ENCODE results near the gene ARHGAP21.

ARHGAP21 gene

DNA sequence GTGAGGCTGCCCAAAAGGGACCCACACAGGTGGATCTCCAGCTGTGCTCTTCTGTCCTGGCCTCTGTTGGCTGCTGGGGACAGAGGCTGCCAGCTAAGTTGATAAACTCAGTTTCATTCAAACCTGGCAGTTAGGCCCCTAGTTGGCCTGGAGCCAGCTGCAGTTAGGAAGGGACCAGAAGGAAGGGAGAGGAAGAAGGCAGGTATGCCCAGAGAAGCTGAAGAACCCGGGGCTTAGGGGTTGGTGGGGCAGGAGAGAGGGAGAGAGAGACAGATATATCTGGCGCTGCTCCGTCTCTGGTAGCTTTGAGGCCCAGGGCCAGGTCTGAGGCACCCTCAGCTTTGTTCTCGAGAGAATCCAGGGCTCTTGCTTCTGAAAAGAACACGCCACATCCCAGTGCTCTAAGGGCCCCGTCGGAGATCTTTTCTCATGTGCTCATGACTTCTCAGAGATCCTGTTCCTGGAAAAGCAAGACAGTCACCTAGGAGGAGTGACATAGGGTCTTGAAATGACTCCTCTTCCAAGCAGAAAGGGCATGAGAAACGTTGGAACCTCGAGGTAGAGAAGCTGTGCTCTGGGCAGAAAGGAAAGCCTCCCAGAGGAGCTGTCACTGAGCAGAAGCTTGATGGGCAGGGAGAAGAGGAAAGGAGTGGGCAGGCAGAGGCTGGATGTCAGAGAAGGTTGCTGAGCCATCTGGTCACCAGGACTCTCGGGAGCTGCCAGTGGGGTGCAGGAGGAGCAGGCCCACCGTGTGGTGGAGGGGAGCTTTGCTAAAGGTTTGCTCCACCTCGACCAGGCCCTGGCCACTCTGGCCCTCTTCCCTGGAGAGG lies 153.6 kb downstream of the ARHGAP21 start:
- DNase-seq = no peak

DNA sequence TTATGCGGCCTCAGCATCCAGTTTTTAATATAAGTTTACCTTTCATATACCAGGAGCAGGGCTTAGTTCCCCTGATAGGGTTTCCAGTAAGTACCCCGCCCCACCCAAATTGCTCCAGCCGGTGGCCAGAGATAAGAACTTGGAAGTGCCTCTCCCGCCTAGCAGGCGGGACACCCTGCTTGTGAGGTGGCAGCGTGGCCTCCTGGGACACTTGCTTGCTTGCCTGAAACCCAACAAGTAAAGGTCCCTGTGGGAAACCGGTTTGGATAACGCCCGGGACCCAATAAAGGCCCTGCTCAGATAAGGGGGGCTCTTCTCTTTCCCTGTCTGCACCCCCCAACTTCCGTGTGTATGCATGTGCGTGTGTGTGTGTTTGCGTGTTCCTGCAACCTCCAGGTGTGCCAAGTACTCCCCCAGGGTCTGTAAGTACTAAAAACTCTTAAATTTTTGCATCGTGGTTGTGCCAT lies 154.3 kb downstream of the ARHGAP21 start:
- no peak for DNase-seq

DNA sequence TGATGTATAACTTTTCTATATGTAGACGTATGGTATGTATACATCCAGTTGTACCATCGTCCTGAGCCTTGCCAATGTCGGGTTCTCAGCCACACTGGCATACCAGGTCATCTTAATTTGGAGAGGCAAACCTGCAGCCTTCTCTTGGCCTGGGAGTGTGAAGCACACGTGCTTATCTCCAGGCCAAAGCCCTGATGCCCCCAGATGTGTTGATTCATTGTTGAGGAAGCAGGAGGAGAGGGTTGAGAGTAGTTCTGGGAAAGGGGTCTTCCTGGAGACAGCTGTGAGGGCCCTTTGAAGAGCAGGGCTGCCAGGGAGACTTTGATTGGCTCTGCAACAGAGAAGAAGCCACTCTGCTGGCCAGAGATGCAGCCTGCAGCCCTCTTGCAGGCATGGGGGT lies 155.6 kb downstream of the ARHGAP21 start:
- no peak for DNase-seq

DNA sequence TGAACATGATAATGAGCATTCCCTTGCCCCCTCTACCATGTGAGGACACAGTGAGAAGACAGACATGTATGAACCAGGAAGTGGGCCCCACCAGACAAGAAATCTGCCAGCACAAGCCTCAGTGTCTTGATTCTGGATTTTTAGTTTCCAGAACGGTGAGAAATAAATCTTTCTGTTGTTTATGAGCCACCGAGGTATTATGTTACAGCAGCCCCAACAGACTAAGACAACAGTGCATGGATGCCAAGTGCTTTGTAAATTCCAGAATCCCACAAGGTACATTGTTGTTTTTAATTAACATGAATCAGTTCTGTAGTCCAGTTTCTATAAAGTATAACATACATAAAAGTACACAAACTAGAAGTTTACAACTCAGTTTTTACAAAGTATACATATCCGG lies 162.2 kb downstream of the ARHGAP21 start:
- no peak for DNase-seq

DNA sequence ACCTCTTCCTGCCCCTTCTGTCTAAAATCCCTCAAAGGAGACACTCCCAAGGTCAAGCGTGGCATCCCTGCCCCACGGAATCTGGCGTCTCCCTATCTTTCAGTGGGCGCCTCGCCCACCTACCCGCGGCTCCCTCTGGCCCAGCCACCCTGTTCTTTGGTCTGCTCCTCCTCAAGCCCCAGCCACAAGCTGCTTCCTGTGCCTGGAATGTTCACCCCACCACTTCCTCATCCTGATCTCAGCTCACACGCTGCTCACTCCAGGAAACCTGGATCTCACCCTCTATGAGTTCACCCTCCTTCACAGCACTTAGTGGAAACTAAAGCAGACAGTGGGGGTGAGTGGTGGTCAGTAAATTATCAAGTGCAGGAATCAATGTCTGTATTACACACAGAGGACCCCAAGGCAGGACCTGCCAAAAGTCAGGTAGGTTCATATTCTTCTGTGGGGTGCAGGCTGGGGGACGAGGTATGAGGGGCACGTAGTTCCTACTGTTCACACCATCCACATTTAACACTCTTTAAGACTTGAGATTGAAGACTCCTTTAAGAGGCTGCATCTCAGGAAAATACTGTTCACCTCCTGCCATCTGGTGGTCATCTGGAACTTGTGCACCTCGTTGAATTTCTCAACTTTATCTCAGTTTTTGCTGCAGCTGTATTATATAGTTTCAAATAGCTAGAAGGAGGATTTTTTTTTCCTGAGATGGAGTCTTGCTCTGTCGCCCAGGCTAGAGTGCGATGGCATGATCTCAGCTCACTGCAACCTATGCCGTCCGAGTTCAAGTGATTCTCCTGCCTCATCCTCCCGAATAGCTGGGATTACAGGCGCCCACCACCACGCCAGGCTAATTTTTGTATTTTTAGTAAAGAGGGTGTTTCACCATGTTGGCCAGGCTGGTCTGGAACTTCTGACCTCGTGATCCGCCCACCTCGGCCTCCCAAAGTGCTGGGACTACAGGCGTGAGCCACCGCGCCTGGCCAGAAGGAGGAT lies 166.6 kb downstream of the ARHGAP21 start:
- peak; percentile 55 for DNase-seq

DNA sequence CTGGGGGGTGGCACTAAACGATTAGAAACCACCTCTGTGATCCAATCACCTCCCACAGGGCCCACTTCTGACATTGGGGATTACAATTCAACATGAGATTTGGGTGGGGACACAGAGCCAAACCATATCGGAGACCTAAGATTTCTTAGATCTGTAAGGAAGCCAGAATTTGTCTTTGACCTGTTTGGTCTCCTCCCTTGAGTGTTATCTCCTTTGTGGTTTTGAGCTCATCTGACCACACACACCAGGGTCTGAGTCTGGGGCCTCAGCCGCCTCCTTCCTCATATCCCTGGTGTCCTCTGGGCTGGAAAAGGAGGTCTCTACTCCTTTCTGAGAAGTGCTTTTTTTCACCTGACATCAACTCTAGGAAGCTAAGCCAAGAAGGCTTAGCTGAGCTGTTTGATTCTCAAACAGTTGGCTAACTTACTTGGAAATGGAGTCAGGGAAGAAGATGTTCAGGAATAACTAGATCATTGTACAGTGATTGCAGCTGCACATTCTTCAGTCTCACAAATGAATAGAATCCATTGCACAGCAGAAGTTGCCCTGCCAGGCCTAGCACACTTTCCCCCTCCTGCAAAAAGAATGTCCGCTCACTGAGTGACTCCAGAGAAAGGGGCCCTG lies 167.4 kb downstream of the ARHGAP21 start:
- DNase-seq = no peak

DNA sequence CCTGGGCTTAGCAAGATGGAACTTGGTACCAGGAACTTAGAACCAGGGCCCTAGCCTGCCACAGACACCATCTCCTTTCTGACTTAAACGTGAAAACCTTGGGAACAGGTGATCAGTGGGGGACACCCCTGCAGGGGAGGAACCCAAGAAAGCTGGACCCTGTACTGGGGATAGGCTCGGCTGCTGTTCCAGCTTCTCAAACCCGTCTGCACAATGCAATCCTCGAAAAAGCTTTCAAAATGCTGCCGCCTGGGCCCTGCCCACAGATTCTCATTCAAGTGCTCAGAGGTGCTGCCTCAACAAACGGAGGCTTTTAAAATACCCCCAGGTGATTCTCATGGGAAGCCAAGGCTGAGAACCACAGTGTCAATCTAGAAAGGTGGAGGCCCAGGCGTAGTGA lies 169.7 kb downstream of the ARHGAP21 start:
- no peak for DNase-seq

DNA sequence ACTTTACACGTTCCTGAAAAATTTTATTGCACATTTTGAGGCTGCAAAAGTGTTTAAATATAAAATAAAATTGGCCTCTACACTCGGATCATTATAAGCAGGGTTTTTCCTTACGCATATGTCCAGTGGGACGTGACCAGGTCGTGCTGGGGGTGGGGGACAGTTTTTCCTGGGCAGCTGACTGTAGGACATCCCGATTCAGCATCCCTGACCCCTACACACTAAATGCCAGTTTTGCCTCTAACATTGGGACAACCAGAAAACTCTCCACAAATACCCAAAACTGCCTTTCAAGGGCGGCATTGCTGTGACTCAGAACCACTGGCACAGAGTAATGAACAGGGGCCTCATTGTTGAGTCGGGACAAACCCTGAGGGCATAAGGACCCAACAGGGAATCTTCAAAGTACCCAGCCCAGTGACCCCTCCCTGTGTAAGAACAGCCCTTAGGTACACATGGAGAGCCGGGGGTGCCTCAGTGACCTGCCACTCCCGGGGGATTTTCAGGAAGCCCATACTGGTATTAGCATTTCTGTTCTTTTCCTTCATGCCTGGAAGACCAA lies 170.6 kb downstream of the ARHGAP21 start:
- no peak for DNase-seq

DNA sequence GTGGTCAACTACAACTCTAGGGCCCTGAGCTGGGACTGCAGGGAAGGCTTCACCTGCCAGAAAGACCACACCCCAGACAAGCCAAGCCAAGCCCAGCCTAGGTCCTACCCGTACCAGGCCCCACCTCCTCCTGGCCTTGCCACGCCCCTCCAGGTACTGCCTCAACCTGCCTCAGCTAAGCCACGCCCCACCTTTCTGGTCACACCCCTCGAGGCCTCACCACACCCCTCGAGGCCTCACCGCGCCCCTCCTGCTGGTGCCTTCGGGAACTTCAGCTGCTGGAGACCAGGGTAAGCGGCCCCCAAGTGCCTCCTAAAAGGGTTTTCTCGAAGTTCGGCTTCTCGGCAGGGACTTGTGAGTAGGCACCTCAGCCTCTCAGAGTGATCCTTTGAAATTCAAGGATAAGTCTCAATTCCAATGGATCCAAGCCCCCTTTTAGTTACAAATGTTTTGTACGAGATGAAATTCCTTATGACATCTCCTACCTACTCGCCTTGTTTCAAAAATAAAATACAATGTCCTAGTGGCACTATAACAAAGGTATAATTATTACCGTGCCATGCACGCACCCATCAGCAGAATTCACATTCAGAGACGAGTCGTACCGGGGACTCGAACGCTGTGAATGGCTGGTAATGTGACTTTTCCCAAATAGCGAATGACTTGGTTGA lies 171.2 kb downstream of the ARHGAP21 start:
- no peak for DNase-seq

DNA sequence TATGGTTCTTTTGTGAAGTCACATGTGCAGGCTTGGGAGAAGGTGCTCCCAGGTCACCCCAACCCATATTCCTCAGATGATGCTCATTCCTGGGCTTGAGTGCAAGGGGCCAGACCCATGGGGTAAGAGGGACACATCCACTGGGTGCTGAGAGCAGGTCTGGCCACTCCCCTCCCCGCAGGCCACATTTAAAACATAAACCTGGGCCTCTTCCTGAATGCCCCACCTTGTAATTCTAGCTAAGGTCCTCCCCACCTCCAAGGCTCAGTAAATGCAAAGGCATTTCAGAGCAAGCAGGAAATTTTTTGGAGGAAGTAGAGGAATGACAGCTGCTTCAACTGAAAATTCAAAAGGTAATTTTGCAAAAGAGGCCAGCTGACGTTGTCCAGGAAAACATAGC lies 172.5 kb downstream of the ARHGAP21 start:
- no peak for DNase-seq

DNA sequence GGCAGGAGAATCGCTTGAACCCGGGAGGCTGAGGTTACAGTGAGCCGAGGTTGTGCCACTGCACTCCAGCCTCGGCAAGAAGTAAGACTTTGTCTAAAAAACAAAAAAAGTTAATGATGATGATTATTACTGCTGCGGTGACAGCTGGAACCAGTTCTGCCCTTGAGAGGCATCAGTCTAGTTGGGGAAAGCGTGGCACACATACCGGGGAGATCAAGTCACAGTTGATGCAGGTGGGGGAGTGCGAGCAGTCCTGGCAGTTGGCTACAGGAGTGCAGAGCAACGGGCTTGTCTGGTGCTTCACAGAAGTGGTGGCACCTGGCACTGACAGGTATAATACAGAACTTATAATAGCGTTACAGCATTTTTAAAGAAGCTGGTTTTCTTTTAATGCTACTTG lies 173.0 kb downstream of the ARHGAP21 start:
- DNase-seq = no peak

DNA sequence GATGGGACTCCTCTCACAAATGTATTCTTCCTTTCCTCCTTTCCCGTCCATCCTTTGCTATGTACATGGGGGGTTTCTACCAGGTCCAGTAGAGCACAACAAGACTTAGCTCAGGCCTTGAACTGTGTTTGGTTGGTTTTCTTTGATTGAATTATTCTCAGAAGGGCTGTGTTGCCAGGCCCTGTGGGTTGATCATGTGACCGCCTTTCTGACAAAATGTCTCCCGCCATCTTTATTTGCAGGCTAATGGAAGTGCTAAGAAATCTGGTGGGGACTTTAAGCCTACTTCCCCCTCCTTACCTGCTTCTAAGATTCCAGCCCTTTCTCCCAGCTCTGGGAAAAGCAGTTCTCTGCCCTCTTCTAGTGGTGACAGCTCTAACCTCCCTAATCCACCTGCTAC lies 178.1 kb downstream of the ARHGAP21 start:
- DNase-seq = no peak

DNA sequence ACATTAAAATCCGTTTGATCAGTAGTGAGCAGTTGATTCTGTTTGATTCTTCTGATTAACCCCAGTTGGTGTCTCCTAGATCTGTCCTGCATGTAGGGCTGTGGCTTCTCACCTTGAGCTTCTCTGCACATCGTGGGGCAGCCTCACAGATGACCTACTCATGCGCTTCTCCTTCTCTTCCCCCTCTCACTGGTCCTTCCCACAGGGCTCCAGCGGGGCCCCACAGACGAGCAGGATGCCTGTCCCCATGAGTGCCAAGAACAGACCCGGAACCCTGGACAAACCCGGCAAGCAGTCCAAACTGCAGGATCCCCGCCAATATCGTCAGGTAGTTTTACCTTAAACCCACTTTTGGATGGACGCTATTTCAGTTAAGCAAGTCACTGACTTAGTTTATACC lies 178.9 kb downstream of the ARHGAP21 start:
- DNase-seq = no peak

DNA sequence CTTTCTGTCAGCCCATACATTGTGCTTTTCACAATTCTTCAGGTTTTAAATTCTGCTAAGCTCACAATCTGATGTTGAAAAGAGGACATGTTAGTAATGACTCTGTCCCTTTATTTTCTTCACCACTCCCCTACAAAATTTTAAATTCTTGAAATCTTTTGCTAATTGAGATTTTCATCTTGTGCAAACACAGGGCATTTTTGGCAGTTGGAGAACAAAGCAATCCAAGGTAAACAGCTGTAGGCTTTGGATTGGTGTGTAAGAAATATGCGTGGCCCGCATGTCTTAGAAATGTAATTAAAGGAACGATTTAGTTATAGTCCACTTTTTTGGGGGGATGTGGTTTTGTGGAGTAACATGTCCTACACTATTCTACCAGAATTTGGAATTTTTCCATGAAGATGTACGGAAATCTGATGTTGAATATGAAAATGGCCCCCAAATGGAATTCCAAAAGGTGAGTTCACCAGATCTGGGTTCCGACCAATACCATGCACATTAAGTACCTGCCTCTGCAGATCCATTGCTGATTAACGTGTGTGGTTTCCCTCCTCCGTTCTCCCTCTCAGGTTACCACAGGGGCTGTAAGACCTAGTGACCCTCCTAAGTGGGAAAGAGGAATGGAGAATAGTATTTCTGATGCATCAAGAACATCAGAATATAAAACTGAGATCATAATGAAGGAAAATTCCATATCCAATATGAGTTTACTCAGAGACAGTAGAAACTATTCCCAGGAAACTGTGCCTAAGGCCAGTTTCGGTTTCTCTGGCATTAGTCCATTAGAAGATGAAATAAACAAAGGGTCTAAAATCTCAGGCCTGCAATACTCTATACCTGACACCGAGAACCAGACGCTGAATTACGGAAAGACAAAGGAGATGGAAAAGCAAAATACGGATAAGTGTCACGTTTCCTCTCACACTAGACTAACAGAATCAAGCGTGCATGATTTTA lies 181.1 kb downstream of the ARHGAP21 start:
- DNase-seq = no peak

DNA sequence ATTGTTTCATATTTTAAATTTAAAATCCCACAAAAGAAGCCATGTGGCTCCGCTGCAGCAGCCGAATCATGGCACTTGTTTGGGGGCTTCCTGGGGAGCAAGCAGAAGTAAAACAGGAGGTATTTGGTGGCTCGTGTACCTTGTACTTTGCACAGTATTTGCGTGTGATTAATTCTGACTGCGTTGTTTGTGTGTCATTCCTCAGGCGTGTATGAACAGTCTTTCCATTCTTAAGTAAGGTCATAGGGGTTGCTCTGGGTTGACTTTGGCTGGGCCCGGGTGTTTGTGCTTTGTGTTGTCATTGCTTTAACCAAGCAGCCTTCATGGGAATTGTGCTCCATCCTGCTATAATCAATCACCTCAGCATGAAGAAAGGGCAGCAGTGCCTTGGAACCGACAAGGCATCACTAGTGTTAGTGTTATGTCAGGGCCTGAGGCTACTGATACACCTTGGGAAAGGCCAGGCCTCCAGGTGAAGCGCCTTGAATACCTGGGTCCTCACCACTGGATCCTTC lies 182.4 kb downstream of the ARHGAP21 start:
- DNase-seq = no peak

DNA sequence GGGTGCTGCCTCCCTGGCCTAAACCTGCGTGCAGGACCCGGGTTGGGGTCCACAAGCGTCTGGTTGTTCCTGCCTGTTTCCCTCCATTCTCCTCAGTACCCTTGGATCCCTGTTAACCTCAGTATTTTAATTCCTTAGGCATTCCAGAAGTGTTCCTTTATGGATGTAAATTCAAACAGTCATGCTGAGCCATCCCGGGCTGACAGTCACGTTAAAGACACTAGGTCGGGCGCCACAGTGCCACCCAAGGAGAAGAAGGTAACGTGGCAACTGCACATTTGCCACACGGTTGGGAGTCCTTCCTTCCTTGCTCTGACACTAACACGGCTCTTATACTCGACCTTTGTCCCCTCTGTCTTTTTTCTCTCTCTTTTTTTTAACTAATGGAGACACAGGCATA lies 187.1 kb downstream of the ARHGAP21 start:
- DNase-seq = no peak

DNA sequence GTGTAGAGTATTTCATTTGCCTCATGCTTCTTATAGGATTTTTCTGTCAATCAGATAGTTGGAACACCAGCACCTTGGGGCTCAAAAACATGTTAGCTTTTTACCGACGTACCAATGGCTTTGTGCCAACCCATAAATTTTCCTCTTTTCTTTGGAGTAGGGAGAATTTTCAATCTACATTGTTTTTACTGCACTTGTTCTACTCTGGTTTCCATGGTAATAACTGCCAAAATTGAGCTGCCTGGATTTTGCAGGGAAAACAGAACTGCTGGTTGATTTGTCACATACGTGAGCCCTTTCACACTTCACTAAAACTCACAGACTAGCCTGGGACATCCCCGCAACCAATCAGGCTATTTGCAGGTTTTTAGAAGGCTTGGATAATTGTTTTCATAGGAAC lies 189.7 kb downstream of the ARHGAP21 start:
- no peak for DNase-seq
